CD4-positive, alpha-beta T cell treated with Interleukin-21 for 1 hour (primary cell): ENCODE data around the gene FXYD6.
"Not testable (repeated sequence)": the region's sequence is repeated elsewhere in the genome, so short reads cannot be mapped to it uniquely, and the experiment has no call there.

ENCODE experiments used
- DNase-seq: peaks from one replicate; pipeline ENCODE4 v3.0.0-alpha.2; 2020

The FXYD6 gene

GRCh38 chr11:117815262-117815803 lies 61.1 kb downstream of the FXYD6 start:
- DNase-seq = peak; percentile 92

GRCh38 chr11:117814766-117815261 lies 61.6 kb downstream of the FXYD6 start:
- DNase-seq = peak; percentile 88

- no peak for DNase-seq
These were observed 62.2 kb downstream of the FXYD6 start for GRCh38 chr11:117814204-117814765.

- DNase-seq = not testable (repeated sequence)
These were observed 66.4 kb downstream of the FXYD6 start for GRCh38 chr11:117810056-117810451.

GRCh38 chr11:117809236-117810055 lies 67.0 kb downstream of the FXYD6 start:
- peak; percentile 49 for DNase-seq

- no peak for DNase-seq
These were observed 67.7 kb downstream of the FXYD6 start for GRCh38 chr11:117808784-117809183.

- peak; percentile 76 for DNase-seq
These were observed 68.8 kb downstream of the FXYD6 start for GRCh38 chr11:117807482-117808327.

GRCh38 chr11:117806846-117807245 lies 69.6 kb downstream of the FXYD6 start:
- DNase-seq = no peak

GRCh38 chr11:117805045-117805444 lies 71.4 kb downstream of the FXYD6 start:
- no peak for DNase-seq

- no peak for DNase-seq
These were observed 72.6 kb downstream of the FXYD6 start for GRCh38 chr11:117803896-117804295.

GRCh38 chr11:117799634-117800033 lies 76.8 kb downstream of the FXYD6 start:
- DNase-seq = no peak

- peak; percentile 43 for DNase-seq
These were observed 79.5 kb downstream of the FXYD6 start, which contains the start of gene DSCAML1 for GRCh38 chr11:117796872-117797529. DSCAML1 (minus strand) TSS chr11:117797216; CDS start chr11:117797079, 137 bp downstream.

- no peak for DNase-seq
These were observed 80.0 kb downstream of the FXYD6 start for GRCh38 chr11:117796456-117796871.

GRCh38 chr11:117795638-117796455 lies 80.6 kb downstream of the FXYD6 start:
- no peak for DNase-seq

- no peak for DNase-seq
These were observed 81.5 kb downstream of the FXYD6 start for GRCh38 chr11:117794772-117795629.

GRCh38 chr11:117794135-117794534 lies 82.3 kb downstream of the FXYD6 start:
- no peak for DNase-seq

- DNase-seq = no peak
These were observed 82.9 kb downstream of the FXYD6 start for GRCh38 chr11:117793583-117793982.

- DNase-seq = no peak
These were observed 83.5 kb downstream of the FXYD6 start for GRCh38 chr11:117792992-117793391.

- no peak for DNase-seq
These were observed 84.2 kb downstream of the FXYD6 start for GRCh38 chr11:117792241-117792640.

GRCh38 chr11:117790279-117790678 lies 86.2 kb downstream of the FXYD6 start:
- no peak for DNase-seq
